ENCODE data around the gene NACC2.

The NACC2 gene

DNA sequence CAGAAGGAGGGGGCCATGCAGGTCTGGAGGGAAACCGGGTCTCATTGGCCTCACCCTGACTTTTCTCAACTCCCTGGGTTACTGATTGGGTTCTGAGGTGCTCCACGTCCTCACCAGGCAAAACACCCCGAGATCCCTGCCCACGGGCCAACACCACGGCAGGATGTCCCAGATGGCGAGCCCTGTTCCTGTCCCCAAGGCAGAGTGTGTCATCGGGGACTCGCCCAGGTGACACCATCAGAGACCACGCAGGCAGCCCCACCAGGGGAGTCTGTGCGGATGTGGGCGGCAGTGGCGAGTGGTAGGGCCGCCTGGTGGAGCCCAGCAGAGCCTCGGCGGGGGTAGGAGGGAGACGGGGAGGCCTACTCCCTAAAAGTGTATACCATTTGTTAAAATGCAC, 74.9 kb downstream of the NACC2 start:
- no peak for DNase-seq

DNA sequence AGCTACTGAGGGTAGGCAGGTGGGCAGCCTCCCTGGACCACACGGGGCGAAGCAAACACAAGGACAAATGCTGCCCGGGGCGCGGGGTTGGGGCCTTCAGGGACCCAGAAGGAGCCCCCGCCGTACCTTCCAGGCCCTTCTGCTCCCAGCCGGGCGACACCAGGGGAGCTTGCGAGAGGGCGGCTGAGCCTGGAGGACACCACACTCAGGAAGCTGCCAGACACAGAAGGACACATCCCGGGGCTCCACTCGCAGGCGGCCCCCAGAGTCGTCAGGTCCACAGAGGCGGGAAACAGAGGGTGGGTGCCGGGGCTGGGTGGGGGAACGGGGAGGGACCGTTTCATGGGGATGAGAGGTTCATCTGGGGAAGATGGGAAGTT, 75.4 kb downstream of the NACC2 start:
- DNase-seq, result no peak

DNA sequence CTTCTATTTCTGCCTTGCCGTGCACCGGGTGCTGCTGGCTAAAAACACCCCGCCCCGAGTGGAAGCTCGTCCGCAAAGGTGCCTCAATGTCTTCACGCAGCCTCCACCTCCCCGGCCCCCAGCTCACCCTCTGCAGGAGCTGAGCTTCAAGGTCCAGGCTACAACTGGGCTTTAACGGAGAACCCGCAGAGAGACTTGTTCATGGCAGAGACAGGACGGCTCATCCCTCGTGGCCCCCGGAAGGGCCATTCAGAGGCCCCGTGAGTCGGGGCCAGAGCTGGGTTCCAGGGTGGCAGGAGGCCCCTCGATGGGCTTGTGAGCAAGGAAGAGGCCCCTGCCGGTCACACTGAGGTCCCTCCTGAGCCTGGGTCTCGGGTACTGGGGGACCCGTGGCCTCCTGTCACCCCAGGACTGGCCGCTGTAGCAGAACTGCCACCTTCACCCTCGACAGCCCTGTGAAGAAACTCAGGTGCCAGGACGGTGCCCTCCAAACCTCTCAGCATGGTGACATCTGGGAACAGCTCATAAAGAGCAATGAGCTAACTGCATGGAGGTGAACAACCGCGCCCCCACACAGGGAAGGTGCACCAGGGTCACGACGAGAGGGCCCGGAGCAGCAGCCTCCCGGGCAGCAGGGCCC, 75.9 kb downstream of the NACC2 start:
- DNase-seq, result no peak

DNA sequence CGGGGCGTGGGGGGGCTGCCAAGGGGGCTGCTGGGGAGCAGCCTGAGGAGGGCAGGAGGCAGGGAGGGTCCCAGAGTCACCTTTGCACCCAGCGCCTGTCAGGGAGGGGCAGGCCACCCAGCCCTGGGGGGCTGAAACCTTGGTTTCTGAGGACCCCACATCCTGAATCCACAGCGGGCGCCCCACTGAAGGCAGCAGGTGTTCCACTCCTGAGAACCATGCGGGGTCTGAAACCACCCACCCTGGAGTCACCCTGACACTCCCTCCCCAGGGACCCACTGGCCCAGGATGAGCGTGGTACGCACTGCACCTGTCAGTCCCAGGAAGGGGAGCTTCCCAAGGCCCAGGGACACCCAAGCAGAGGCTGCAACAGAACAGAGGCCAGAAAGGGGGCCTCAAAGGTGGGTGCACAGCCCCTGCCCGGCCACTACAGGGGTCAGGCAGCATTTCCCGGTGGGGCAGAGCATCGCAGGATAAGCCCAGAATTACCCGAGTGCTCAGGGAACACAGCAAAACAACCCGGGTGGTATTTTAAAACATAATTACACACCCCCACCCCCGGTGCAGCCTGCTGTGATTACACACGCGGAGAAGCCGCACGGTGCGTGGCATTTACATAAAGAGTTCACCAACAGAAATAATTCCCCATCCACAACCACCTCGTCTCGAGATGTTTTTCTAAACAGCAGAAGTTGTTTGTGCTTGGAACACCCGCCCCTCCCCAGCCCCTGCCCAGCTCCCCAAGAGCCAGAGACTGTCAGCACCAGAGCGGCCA, 76.6 kb downstream of the NACC2 start:
- no peak for DNase-seq

DNA sequence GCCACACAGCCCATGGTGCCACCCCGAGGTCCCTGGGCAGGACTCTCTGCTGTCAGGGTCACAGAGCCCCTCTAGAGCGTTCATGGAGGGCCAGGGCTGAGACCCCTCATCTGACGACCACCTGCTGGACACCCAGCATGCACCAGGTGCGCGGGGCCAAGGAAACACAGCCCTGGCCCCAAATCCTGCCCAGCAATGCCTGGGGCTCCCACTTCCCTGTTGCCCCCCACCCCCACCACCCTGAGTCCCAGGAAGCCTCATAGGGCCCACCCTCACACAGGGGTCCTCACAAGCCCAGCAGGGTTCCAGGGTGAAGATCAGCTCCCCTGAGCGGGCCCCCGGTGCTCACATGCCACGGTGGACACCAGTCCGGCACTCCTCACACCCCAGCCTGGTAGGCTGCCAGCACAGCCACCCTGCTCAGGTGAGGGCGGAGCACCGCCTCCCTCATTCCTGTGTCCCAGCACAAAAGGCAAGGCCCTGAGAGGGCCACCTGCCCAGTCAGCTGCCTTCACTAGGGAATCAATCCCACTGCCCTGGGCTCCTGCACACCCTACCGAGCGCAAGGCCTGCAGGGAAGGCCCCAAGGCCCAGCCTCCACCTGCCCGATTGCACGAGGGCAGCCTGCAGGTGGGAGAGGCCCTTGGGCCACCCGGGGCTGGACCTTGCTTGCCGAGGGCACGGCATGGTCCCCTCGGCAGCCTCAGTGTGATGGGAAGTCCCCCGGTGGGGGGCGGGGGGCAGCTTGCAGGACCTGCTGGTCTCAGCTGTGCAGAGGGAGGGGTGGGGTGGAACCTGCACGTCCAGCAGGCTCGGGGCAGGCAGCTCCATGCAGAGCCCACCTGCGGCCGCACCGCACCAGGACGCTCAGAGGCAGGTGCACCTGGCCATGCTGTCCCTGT, 77.5 kb downstream of the NACC2 start:
- no peak for DNase-seq

DNA sequence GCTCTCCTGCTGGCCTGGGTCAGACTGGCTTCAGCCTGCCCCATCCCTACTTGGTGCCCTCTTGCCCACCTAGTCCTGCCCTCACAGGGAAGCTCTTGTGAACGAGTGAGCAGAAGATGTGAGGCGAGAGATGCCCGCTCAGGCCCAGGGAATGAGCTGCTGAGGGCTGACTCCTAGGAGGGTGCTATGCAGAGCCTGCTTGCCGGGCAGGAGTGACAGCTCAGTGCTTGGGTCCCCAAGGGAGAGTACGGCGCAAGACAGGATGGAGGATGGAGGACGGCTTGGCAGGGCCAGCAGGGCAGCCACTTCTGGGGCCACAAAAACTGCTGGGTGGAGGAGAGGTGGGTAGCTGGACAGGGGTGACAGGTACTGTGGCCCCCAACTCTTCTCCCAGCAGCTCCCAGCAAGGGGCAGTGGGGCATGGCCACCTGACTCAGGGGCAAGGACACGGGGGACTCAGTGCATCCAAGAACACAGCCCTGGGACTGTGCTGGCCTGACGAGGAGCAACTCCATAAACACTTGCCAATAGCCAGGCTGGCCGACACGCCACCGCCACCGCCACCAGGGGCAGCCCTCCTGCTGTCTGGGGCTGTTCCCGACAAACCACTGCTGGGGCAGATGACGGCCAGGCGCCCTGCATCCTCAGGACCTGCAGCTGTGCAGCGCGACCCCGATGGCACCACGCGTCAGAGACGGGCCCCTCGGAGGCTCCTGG, 78.4 kb downstream of the NACC2 start:
- no peak for DNase-seq

DNA sequence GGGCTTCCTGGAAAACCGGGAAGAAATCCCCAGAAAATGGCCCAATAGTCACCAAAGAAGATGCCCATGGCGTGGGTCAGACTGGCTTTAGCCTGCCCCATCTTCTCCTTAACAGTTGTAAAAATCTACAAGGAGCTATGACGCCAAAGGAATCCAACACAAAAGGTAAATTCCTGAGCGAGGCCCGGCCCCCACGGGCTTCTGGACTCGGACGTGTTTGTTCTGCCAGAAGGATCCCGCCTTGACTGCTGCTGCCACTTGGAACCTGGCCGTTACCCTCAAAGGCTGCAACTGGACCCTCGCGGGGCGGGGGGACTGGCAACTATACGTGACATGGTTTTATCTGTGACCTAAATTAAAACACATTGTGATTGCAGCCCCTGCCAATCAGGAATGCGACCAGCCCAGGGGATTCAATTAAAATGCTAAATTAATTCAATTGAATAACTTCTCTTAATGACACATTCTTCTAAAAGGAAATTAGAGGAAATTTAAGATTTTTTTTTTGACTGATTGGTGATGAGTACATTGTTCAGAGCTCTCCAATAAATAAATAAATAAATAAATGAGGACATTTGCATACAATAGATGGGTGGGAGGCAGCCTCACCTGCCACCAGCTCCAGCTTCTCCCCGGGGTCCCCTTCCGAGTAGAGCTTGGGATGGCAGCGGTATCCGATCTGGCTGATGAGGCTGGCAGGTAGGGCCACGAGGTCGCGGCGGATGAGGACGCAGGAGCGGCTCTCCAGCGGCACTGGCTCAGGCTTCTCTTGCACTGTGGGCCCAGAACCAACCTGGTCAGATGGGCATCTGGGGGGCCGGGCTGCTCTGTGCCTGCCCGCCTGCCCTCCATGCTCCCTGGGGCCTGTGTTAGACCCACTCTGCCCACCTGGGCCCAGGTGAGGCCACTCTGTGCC, 79.2 kb downstream of the NACC2 start:
- no peak for DNase-seq

DNA sequence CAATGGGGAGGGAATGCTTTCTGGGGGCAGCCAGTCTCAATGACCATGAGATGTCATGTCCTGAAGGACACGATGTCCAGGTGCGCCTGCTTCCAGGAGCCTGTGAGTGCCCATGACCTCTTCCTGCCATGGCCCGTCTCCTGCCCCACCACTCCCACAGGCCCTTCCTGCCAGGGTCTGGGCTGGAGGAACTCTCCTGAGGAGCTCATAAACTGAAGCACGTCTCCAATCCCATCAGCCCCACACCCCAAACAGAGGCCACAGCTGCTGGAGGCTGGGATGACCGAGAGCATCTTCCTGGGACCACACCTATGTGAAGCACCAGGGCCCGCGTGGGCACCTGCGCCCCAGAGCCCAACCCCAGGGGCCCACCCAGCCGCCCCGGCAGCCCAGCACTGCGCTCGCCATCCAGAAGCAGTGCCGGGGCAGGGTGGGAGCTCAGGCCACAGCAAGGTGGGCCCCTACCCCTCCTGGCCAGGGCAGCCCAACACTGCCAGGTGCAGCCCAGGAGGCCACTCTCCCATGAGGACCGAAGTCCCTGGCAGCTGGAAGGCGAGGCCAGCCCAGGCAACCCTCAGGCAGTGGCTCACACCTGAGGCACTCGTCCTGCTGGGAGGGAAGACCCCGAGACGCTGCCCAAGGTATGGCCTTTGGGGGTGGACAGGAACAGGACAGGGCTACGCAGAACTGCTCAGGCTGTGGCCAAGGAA, 80.0 kb downstream of the NACC2 start:
- DNase-seq, result no peak

DNA sequence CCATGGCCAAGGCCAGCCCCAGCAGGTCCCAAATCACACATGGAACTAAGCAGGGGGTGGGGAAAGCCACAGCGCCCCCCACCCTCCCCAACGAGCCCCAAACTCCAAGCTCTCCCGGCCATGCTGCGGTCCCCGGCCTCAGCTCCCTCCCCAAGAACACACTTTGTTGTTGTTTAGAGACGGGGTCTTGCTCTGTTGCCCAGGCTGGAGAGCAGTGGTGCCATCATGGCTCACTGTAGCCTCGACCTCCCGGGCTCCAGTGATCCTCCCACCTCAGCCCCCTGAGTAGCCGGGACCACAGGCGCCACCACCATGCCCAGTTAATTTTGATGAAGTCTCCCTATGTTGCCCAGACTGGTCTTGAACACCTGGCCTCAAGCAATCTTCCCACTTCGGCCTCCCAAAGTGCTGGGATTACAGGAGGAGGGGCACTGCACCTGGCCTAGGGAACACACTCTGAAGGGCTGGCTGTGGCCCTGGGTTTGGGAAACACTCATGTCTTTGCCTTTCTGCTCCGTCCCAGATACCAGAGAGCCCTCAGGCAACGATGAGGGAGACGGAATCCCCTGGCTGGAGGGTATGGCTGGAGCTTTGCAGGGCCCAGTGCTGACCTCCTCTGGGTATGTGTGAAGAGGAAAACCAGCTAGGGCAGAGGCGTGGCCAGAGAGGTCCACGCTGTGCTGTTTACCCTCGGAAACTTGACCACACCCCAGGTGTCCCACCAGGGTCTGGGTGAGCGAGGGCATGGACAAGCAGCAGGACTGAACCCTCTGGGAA, 80.8 kb downstream of the NACC2 start:
- no peak for DNase-seq

DNA sequence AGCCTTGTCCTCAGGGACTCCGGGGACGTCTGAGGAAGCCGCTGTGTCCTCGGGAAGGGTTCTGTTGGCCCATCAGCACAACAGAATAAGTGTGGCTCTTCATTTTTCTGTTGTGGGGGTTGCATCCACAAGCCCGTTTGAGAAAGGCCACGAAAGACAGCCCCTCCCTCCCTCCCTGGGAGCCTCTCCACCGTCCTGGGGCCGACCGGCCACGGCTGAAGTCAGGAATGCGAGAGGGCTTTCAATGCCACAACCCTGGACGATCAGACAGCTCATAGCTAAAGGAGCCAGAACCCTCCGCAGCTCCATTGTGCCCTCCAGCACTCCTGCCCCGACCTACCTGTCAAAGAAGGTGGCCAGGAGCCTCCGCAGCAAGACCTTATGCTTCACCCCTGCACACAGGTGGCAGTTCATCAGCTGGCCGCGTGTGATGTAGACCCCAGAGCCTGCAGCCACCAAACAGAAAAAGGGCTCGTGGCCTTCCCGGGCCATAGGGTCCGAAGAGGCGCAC, 81.5 kb downstream of the NACC2 start:
- no peak for DNase-seq

DNA sequence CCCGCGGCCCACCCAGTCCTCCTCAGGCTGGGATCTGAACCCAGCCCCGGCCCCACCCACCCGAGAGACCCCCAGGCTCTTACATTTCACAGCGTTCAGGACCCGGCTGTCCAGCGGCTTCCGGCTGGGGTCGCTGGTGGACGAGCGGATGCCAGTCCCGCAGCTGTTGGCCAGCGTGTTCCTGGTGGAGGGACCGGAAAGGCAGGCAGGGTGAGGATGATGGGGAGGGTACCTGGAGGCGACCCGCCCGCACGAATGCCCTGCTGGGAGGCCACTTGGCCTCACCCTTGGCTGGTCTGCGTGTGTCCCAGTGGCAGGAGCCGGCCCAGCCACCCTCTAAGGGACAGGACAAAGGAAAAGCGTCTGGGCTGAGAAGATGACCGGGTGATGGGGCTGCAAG, 82.0 kb downstream of the NACC2 start:
- no peak for DNase-seq

DNA sequence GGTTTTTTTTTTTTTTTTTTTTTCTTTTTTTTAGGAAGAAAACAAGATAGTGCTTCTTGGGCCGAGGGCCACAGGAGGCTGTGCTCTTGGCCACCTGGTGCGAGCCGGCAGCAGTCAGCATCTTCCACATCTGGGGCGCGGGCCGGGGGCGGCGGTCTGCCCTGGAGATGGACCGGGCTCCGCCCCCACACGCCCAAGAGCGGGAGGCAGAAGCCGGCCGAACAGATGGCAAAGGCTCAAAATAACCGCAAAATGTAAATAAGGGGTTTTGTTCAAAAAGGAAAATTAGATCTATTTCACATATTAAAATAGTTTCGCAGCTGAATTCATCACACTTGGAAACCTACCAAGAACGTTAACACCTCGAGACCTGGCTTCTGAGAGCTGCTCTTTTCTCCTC, 82.4 kb downstream of the NACC2 start:
- no peak for DNase-seq

DNA sequence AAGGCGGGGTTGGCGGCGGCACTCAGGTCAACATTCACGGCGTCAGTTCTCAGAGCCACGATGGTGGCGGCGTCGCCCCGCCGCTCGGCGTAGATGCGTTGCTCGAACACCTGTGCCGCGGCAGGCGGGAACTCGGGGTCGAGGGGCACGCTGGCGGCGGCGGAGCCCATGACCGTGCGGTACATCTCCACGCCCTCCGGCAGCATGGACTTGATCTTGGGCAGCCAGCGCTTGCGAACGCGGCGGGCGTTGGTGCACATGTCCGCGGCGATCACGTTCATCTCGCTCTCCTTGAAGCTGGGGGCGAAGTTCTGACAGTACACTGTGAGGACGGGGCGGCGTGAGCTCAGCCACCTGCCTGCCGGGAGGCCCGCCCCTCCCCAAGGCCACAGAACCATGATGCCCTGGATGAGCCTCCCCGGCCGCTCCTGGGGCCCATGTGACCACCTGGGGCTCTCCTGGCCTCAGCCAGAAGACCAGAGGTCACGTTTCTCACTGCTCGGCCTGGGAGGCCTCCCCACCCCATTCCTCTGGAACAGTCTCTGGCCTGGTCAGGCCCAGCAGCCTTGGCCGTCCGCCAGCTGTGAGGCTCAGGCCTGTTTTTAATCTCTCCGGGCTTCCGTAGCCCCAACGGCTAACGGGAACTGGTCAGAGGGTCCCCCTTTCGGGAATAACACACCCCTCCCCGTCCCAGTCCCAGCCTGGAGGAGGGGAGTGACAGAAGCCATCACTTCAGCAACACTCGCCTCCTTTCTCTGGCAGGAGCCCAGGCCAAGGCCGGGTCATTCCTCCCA, 83.2 kb downstream of the NACC2 start:
- DNase-seq, result no peak

DNA sequence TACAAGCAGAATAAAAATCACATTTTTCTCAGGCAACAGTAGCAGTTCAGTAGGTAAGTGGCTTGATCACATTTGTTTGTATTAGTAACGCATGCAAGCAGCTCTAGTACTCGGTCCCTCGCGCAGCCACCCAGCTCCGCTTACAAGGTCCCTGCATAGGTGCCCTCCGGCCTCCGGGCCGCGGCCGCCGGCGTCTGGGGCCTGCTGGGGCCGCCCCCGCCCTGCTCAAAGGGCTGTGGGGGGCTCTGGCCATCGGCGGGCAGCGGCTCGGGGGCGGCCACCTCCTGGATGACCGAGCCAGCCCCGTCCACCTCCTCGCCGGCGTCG, 83.8 kb downstream of the NACC2 start:
- DNase-seq, result no peak

DNA sequence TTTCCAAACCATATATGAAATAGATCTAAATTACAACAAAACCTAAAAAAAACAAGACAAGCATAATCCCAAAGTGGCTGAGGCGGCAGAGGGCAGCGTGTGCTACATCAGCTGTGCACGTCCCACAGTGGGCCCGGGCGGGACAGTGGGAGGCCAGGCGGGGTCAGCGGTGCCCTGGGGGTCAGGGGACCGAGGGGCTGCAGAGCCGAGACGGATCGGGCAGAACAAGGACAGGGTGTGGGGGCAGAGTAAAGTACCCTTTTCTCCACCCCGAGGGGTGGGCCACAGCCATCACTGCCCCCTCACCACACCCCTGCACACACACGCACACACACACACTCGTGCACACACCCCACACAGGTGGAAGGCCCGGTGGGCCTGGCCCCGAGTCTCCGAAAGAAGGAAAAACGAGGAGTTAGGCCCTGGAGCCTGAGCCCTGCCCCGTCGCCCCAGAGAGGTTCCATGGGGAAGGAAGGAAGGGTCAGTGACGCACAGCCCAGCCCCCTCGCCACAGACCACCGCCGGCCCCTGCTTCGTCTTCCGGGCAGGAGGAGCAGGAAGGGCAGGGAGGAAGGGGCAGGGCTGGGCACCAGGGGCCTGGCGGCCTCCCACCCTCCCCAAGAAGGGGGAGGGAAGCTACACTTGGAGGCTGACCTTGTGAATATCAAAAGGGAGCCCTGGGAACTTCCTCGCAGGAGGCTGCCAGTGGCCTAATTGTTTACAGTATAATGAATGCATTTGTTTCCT, 84.3 kb downstream of the NACC2 start:
- DNase-seq, result no peak

DNA sequence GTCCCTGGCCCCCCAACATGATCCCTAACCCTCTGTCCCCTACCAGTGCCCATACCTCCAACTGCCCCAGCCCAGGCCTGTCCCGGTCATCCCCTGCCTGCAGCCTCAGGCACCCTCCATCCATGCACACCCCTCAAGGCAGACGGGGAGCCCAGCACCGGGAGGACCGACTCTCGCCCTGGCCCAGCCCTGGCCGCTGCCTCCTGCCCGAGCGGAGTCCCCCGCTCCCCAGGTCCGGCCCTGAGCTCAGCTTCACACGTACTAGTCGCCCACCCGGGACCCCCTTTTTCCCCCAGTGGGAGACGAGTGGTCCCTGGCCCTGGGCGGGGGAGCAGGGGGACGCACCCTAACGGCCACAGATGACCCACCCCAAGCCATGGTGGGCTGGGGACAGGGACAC, 84.9 kb downstream of the NACC2 start:
- no peak for DNase-seq

DNA sequence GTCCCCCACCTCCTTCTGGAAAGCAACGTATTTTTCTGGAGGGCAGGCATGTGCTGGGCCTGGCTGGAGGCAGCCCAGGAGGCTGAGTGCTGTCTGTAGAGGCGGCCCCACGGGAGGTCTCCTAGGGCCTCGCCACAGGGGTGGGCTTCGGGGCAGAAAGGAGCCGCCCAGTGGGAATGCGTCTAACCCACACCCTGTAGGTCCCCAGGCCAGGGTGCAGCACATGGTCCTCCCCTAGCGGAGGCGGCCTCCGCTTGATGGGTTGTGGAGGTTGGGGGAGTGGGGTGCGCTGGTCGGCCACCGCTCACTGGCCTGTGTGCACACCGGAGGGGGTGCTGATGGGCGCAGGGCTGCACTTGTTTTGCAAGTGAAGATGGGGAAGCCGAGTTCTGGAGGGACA, 85.6 kb downstream of the NACC2 start:
- DNase-seq, result no peak

DNA sequence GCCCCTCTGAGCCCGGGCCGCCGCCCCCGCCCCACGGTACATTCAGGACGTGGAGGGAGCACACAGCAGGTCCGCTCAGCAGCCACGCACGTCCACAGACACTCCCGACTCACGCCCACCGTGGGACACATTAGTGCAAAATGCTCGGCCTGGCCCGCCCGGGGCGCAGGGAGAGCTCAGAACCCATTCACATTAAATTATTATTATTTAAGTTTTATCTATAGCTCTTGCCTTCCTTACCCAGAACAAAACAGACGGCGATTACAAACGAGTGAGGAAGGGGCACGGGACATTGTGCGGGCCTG, 86.4 kb downstream of the NACC2 start:
- no peak for DNase-seq

All from kidney glomerular epithelial cell (primary cell).